HCT116 (cell line): ENCODE data around the gene RAB13.

Experiments used
- CTCF ChIP-seq, 3 experiments: fragments of 200-600 bp in 1 of 3; sonication (generic) in 1 of 3; IDR thresholded peaks in 2 of 3; conservative IDR thresholded peaks in 1 of 3; 2 replicates each; pipeline ENCODE4 v1.5.1; 2012 to 2017; ENCODE audit warnings: low read depth in 2 of 3, low read length in 2 of 3, antibody characterized with exemption in 1 of 3, borderline replicate concordance in 1 of 3, control low read depth in 1 of 3, mild to moderate bottlenecking in 1 of 3, mixed read lengths in 1 of 3, mixed run types in 1 of 3, moderate library complexity in 1 of 3; ENCODE audit not compliant: insufficient read depth in 1 of 3
- YY1 ChIP-seq: IDR thresholded peaks from 2 replicates; pipeline ENCODE4 v1.6.1; 2011; ENCODE audit warnings: low read length, low read depth, moderate library complexity, mild to moderate bottlenecking; ENCODE audit not compliant: insufficient replicate concordance; ENCODE audit errors: extremely low read depth

GRCh38 chr1:153956997-153957715 lies 29.0 kb downstream of the RAB13 start:
- TF ChIP-seq CTCF (IDR thresholded peaks at IDR 0.05 in 2 of 3, conservative IDR thresholded peaks at IDR 0.05 in 1 of 3; ENCODE audit: borderline replicate concordance in 1 of 3, insufficient read depth in 1 of 3, low read depth in 2 of 3, low read length in 2 of 3): no peak
- TF ChIP-seq YY1: no peak
